ENCODE data around the gene CADPS2. TPM values are rescaled to one million over a fixed set of nuclear protein-coding genes. Genes with fewer than 3 reads are reported as not detected.

Gene CADPS2
- total RNA-seq, 4 donors from 2014 or later, result 27.7 to 46.2 (median 32.6) TPM

- 90 to 95% methylated on average over 1 of the region's 1 CpG for WGBS, 2 donors
- no peaks in the 10 kb centered on the region for H3K9me3 ChIP-seq
- H3K4me3 ChIP-seq (replicated peaks in 1 of 3), result no peak overlapping the region
- DNase-seq, result no peak
- intact Hi-C loops (cut with DNase I), result no loop called here
- TF ChIP-seq CTCF (IDR thresholded peaks at IDR 0.05) (no peak), POLR2A (IDR thresholded peaks at IDR 0.05) (no peak)
- H3K27ac ChIP-seq, result no peak overlapping the region
- no peaks in the 10 kb centered on the region for H3K27me3 ChIP-seq
- H3K4me1 ChIP-seq, result no peaks in the 10 kb centered on the region
- H3K36me3 ChIP-seq, result no peaks in the 10 kb centered on the region
These were observed 521.4 kb downstream of the CADPS2 start for GRCh38 chr7:122364761-122365280.

GRCh38 chr7:122363144-122363543 is 523.1 kb downstream of the CADPS2 start:
- no peaks in the 10 kb centered on the region for H3K9me3 ChIP-seq
- no peak for DNase-seq
- no peak overlapping the region for H3K4me3 ChIP-seq (replicated peaks in 1 of 3)
- intact Hi-C loops (cut with DNase I), result no loop called here
- WGBS, 2 donors, result 80 to 88% methylated on average over 2 of the region's 2 CpGs
- H3K27ac ChIP-seq, result no peak overlapping the region
- H3K4me1 ChIP-seq, result no peaks in the 10 kb centered on the region
- H3K36me3 ChIP-seq, result no peaks in the 10 kb centered on the region
- H3K27me3 ChIP-seq, result no peaks in the 10 kb centered on the region
- TF ChIP-seq POLR2A (IDR thresholded peaks at IDR 0.05), result no peak

GRCh38 chr7:122362473-122362872 is 523.8 kb downstream of the CADPS2 start:
- no peak for DNase-seq
- WGBS, 2 donors, result 91 to 92% methylated on average over 3 of the region's 3 CpGs
- no peak overlapping the region for H3K4me3 ChIP-seq (replicated peaks in 1 of 3)
- TF ChIP-seq CTCF (IDR thresholded peaks at IDR 0.05), result no peak
- TF ChIP-seq POLR2A (IDR thresholded peaks at IDR 0.05), result no peak
- no peak overlapping the region for H3K27ac ChIP-seq
- intact Hi-C loops (cut with DNase I), result no loop called here
- no peaks in the 10 kb centered on the region for H3K4me1 ChIP-seq
- no peaks in the 10 kb centered on the region for H3K9me3 ChIP-seq
- H3K27me3 ChIP-seq, result no peaks in the 10 kb centered on the region
- H3K36me3 ChIP-seq, result no peaks in the 10 kb centered on the region

- no peak for DNase-seq
- 89 to 96% methylated on average over 2 of the region's 2 CpGs for WGBS, 2 donors
- Histone ChIP-seq H3K9me3 (no peaks in the 10 kb centered on the region), H3K27ac (no peak overlapping the region), H3K36me3 (no peaks in the 10 kb centered on the region), H3K4me3 (replicated peaks in 1 of 3) (no peak overlapping the region), H3K4me1 (no peaks in the 10 kb centered on the region), H3K27me3 (no peaks in the 10 kb centered on the region)
- no peak for TF ChIP-seq CTCF (IDR thresholded peaks at IDR 0.05)
- TF ChIP-seq POLR2A (IDR thresholded peaks at IDR 0.05), result no peak
- intact Hi-C loops (cut with DNase I), result no loop called here
These were observed 531.6 kb downstream of the CADPS2 start for GRCh38 chr7:122354656-122355055.

GRCh38 chr7:122352454-122352853 is 533.8 kb downstream of the CADPS2 start:
- H3K36me3 ChIP-seq, result no peaks in the 10 kb centered on the region
- no peaks in the 10 kb centered on the region for H3K4me1 ChIP-seq
- intact Hi-C loops (cut with DNase I), result no loop called here
- 54 to 64% methylated on average over 3 of the region's 3 CpGs for WGBS, 2 donors
- TF ChIP-seq CTCF (IDR thresholded peaks at IDR 0.05), result no peak
- no peak overlapping the region for H3K27ac ChIP-seq
- H3K4me3 ChIP-seq (replicated peaks in 1 of 3), result no peak overlapping the region
- no peaks in the 10 kb centered on the region for H3K9me3 ChIP-seq
- DNase-seq, result no peak
- H3K27me3 ChIP-seq, result no peaks in the 10 kb centered on the region

- H3K9me3 ChIP-seq, result no peaks in the 10 kb centered on the region
- H3K27me3 ChIP-seq, result no peaks in the 10 kb centered on the region
- DNase-seq, result no peak
- TF ChIP-seq CTCF (IDR thresholded peaks at IDR 0.05) (no peak), POLR2A (IDR thresholded peaks at IDR 0.05) (no peak)
- H3K36me3 ChIP-seq, result no peaks in the 10 kb centered on the region
- H3K4me3 ChIP-seq (replicated peaks in 1 of 3), result no peak overlapping the region
- WGBS, 2 donors, result 89 to 94% methylated on average over 3 of the region's 3 CpGs
- intact Hi-C loops (cut with DNase I), result no loop called here
- no peak overlapping the region for H3K27ac ChIP-seq
- H3K4me1 ChIP-seq, result no peaks in the 10 kb centered on the region
These were observed 535.6 kb downstream of the CADPS2 start for GRCh38 chr7:122350701-122351100.
